Measurements from ENCODE around the gene CAPN3. TPM values are rescaled to one million over a fixed set of nuclear protein-coding genes. Genes with fewer than 3 reads are reported as not detected.

The CAPN3 gene
- total RNA-seq, 1 donor from 2014 or later, result 1.8 TPM

DNA sequence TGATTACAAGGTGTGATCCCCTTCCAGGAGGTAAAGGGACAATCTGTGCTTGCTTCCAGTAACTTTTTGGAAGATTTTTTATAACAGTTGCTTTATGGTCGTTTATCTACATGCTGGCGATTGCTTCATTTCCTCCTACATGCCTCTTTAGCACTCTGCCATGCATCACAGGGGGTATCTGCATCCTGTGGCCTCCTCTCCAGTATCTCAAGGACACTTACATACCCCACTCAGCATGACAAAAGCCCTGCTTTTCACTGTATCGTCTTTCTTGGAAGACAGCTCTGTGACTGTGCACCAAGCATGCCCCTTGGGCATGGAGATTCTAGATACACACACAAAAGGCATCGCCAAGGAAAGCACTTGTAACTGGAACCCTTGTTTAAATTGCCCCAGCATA, 25.3 kb downstream of the CAPN3 start:
- Mint-ChIP-seq H3K4me1 (ENCODE audit: low read depth, unreplicated experiment) (no peaks in the 10 kb centered on the region), H3K9me3 (ENCODE audit: unreplicated experiment) (no peaks in the 10 kb centered on the region), H3K4me3 (ENCODE audit: unreplicated experiment) (no peak overlapping the region), H3K36me3 (ENCODE audit: unreplicated experiment) (peaks cover under 1% of the 10 kb centered on the region), H3K27ac (ENCODE audit: unreplicated experiment) (no peak overlapping the region), H3K27me3 (ENCODE audit: unreplicated experiment) (no peaks in the 10 kb centered on the region)
- TF ChIP-seq, protein P1, sequence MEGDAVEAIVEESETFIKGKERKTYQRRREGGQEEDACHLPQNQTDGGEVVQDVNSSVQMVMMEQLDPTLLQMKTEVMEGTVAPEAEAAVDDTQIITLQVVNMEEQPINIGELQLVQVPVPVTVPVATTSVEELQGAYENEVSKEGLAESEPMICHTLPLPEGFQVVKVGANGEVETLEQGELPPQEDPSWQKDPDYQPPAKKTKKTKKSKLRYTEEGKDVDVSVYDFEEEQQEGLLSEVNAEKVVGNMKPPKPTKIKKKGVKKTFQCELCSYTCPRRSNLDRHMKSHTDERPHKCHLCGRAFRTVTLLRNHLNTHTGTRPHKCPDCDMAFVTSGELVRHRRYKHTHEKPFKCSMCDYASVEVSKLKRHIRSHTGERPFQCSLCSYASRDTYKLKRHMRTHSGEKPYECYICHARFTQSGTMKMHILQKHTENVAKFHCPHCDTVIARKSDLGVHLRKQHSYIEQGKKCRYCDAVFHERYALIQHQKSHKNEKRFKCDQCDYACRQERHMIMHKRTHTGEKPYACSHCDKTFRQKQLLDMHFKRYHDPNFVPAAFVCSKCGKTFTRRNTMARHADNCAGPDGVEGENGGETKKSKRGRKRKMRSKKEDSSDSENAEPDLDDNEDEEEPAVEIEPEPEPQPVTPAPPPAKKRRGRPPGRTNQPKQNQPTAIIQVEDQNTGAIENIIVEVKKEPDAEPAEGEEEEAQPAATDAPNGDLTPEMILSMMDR (IDR thresholded peaks at IDR 0.05; ENCODE audit: partially characterized antibody, unreplicated experiment), result no peak
- no peak for DNase-seq

DNA sequence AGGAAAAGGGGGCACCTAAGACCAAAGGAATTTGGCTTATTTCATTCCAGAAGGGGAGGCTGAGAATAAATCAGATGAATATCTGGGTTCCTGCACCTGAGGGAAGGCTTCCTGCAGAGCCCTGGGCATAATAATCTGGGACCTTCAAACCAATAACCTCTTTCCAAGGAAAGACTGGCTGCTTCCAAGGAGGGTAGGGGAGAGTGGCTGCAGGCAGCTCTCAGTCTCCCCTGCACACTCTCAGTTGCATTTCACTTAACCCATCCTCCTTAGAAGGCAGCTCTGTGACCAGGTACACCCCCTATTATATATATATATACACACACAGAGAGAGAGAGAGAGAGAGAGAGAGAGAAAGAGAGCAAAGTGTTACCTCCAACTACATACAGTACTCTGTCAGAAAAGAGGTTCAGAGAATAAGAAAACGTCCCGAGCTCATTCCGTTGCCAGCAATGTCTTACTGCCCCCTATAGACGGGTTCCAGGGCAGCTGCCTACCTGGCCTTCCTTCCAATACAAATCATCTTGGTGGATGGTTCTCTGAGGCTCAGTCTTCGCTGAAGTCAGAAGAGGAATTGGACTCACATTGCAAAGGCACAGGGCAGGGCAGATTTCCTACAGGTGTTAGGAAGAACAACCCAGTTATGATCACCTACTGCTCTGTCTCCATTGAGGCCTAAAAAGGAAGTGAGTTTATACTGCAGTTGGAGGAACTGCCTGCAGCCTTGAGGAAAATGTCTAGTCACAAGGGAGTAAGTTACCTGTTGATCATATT, 26.1 kb downstream of the CAPN3 start:
- H3K27me3 Mint-ChIP-seq (ENCODE audit: unreplicated experiment), result no peaks in the 10 kb centered on the region
- H3K27ac Mint-ChIP-seq (ENCODE audit: unreplicated experiment), result no peak overlapping the region
- no peaks in the 10 kb centered on the region for H3K9me3 Mint-ChIP-seq (ENCODE audit: unreplicated experiment)
- TF ChIP-seq, protein P1 (IDR thresholded peaks at IDR 0.05; ENCODE audit: partially characterized antibody, unreplicated experiment), result peak; percentile 44
- H3K36me3 Mint-ChIP-seq (ENCODE audit: unreplicated experiment), result no peaks in the 10 kb centered on the region
- H3K4me1 Mint-ChIP-seq (ENCODE audit: low read depth, unreplicated experiment), result no peaks in the 10 kb centered on the region
- no peak overlapping the region for H3K4me3 Mint-ChIP-seq (ENCODE audit: unreplicated experiment)
- peak; percentile 62 for DNase-seq

DNA sequence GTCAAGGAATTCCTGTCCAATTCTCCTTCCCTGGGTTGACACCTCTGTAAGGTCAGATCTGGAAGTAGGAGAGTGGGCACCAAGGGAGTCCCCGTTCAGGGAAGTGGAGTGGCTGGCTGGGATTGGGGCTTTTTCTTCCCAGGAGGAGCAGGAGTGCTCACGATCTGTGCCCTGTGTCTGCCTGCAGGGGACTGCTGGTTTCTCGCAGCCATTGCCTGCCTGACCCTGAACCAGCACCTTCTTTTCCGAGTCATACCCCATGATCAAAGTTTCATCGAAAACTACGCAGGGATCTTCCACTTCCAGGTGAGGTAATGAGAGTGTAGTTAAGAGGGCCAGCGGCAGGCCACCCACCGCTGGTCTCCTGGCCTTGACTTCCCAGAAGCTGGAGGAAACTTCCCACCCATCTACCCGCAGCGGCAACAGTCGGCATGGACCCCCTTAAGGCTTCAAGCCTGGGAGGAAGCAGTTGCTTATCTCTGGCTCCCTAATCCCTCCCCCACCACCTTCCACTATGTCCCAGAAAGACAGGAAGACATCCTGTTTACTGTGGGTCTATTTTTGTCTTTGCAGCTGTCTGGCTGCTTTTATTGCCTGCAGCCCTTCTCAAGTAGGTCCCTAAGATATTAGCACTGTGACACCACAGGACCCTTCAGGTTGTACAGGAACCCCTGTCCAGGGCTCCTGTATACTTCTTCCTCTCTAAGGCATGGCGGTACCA, 26.8 kb downstream of the CAPN3 start:
- TF ChIP-seq, protein P1 (IDR thresholded peaks at IDR 0.05; ENCODE audit: partially characterized antibody, unreplicated experiment), result no peak
- Mint-ChIP-seq H3K36me3 (ENCODE audit: unreplicated experiment) (no peaks in the 10 kb centered on the region), H3K4me1 (ENCODE audit: low read depth, unreplicated experiment) (no peaks in the 10 kb centered on the region), H3K27ac (ENCODE audit: unreplicated experiment) (no peak overlapping the region), H3K4me3 (ENCODE audit: unreplicated experiment) (no peak overlapping the region), H3K9me3 (ENCODE audit: unreplicated experiment) (no peaks in the 10 kb centered on the region), H3K27me3 (ENCODE audit: unreplicated experiment) (no peaks in the 10 kb centered on the region)
- DNase-seq, result no peak

DNA sequence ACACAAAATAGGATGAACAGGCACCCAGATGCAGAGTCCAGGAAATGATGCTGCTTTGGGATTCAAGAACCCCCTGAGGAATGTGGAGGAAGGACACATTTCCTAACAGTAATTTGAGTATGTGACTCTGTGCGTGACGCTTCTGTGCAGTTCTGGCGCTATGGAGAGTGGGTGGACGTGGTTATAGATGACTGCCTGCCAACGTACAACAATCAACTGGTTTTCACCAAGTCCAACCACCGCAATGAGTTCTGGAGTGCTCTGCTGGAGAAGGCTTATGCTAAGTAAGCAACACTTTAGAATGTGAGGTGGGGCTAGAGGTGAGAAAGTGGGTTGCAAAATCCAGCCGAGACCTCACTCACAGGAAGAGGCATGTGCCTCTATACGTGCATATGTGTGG, 28.3 kb downstream of the CAPN3 start:
- Mint-ChIP-seq H3K36me3 (ENCODE audit: unreplicated experiment) (no peaks in the 10 kb centered on the region), H3K4me1 (ENCODE audit: low read depth, unreplicated experiment) (no peaks in the 10 kb centered on the region), H3K27me3 (ENCODE audit: unreplicated experiment) (no peaks in the 10 kb centered on the region), H3K9me3 (ENCODE audit: unreplicated experiment) (no peaks in the 10 kb centered on the region), H3K27ac (ENCODE audit: unreplicated experiment) (no peak overlapping the region), H3K4me3 (ENCODE audit: unreplicated experiment) (no peak overlapping the region)
- TF ChIP-seq, protein P1 (IDR thresholded peaks at IDR 0.05; ENCODE audit: partially characterized antibody, unreplicated experiment), result no peak
- DNase-seq, result no peak

All from glutamatergic neuron (in vitro differentiated cells).